GM19023 (cell line): ENCODE data around the gene ARHGAP24.

Experiments used
- ATAC-seq: cut with Tn5 transposase; IDR thresholded peaks from one replicate; pipeline ENCODE4 v1.9.1; 2021; ENCODE audit warnings: mild to moderate bottlenecking, moderate library complexity; ENCODE audit not compliant: unreplicated experiment

Gene ARHGAP24

DNA sequence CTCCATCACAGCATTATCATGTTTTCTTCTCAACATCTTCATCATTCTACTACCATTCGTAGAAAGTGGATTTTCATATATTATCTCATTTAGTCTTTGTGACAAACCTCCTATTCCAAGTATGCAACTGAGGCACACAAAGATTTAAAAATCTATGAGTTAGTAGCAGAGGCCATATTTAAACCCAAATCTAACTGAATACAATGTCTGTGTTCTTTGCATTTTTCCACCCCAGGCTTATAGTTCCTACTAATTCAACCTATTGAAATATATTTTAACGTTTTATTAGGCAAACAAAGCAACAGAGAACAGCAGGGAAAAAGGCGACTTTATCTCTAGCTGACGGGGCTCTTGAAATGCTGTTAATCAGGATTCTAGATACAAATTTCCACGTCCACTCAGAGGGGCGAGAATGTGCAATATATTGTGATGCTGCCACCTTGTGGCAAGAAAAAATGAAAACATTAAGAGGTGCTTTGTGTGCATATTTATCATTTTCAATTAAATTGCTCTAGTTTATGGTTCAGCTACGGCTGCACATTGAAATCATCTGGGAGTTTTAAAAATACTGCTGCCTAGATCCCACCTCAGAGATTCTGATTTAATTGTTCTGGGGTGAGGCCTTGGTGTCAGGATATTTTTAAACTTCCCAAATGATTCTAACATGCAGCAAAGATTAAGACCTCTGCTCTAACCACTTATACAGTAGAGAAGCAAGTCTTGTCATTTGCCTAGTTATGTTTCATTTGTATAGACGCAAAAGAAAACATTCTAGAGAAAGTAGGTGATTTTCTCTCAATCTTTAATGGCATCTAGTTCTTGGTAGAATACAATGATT lies 569.0 kb downstream of the ARHGAP24 start:
- ATAC-seq, result peak; percentile 54

DNA sequence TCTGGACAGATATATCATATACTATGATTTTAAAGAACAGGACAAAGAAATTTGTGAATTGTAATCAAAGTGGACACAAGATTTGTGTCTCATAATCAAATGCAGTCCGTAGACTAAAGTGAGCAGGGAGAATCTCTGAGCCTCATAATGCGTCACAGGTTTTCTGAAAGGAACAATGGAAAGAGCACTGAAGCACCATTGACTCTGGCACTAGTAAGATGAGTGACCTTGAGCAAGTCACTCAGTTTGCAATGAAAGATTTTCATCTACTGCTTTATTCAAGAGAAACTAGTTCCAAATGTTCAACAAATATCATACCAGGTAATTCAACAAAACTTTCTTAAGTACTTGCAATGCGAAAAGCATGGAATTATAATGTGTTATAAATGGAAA lies 569.6 kb downstream of the ARHGAP24 start:
- no peak for ATAC-seq

GRCh38 chr4:86048426-86048825 lies 573.5 kb downstream of the ARHGAP24 start:
- no peak for ATAC-seq

- no peak for ATAC-seq
Observed at GRCh38 chr4:86050496-86050895, 575.5 kb downstream of the ARHGAP24 start.
